GM23338 (cell line): ENCODE results near the gene SPP1.

Experiments used
- EZH2 ChIP-seq: fragments of 200-600 bp; sonication (generic); IDR thresholded peaks from one replicate; pipeline ENCODE4 v1.8.0; 2017; ENCODE audit warnings: antibody characterized with exemption, mild to moderate bottlenecking, low read depth; ENCODE audit not compliant: unreplicated experiment
- EZH2phosphoT487 ChIP-seq: fragments of 200-600 bp; sonication (generic); IDR thresholded peaks from one replicate; pipeline ENCODE4 v1.8.1; 2018; ENCODE audit warnings: antibody characterized with exemption; ENCODE audit not compliant: unreplicated experiment
- NANOG ChIP-seq: IDR thresholded peaks from 2 replicates; pipeline ENCODE4 v1.6.1; 2016; ENCODE audit warnings: antibody characterized with exemption, borderline replicate concordance
- POLR2AphosphoS5 ChIP-seq: IDR thresholded peaks from 2 replicates; pipeline ENCODE4 v1.6.1; 2016; ENCODE audit warnings: antibody characterized with exemption, low read depth
- TF ChIP-seq, protein P1 (sequence below), 2 experiments: fragments of 200-600 bp in 1 of 2; sonication (generic) in 1 of 2; conservative IDR thresholded peaks; 2 replicates each; pipeline versions ENCODE4 v1.5.1 to v1.6.1; 2016 to 2017; ENCODE audit warnings: antibody characterized with exemption in 2 of 2, low read depth in 2 of 2, mild to moderate bottlenecking in 2 of 2, moderate library complexity in 1 of 2
- TF ChIP-seq, protein P2 (sequence below): IDR thresholded peaks from one replicate; pipeline ENCODE4 v1.6.1; 2018; ENCODE audit warnings: antibody characterized with exemption; ENCODE audit not compliant: unreplicated experiment
- TF ChIP-seq, protein P3 (sequence below): fragments of 250-450 bp; sonication (Bioruptor Pico); IDR thresholded peaks from 2 replicates; pipeline ENCODE4 v1.5.0; 2020; ENCODE audit warnings: mild to moderate bottlenecking, moderate library complexity

DNA sequence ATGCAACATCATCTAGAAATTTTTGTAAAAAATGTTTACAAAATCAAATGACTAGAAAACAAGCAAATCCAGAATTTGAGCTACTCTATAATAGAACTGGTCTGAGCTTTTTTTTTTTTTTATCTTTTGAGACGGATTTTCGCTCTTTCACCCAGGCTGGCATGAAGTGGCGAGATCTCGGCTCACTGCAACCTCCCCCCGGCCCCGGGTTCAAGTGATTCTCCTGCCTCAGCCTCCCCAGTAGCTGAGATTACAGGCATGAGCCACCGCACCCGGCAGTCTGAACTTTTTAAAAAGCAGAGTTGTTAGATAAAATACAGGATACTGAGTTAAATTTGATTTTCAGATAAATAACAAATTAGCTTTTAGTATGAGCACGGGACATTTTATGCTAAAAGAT is 11.0 kb downstream of the SPP1 start:
- TF ChIP-seq POLR2AphosphoS5: no peak
- TF ChIP-seq, protein P1, sequence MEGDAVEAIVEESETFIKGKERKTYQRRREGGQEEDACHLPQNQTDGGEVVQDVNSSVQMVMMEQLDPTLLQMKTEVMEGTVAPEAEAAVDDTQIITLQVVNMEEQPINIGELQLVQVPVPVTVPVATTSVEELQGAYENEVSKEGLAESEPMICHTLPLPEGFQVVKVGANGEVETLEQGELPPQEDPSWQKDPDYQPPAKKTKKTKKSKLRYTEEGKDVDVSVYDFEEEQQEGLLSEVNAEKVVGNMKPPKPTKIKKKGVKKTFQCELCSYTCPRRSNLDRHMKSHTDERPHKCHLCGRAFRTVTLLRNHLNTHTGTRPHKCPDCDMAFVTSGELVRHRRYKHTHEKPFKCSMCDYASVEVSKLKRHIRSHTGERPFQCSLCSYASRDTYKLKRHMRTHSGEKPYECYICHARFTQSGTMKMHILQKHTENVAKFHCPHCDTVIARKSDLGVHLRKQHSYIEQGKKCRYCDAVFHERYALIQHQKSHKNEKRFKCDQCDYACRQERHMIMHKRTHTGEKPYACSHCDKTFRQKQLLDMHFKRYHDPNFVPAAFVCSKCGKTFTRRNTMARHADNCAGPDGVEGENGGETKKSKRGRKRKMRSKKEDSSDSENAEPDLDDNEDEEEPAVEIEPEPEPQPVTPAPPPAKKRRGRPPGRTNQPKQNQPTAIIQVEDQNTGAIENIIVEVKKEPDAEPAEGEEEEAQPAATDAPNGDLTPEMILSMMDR (conservative IDR thresholded peaks at IDR 0.05; ENCODE audit: low read depth in 2 of 2): no peak
- no peak for TF ChIP-seq EZH2phosphoT487
- no peak for TF ChIP-seq EZH2
- TF ChIP-seq, protein P2, sequence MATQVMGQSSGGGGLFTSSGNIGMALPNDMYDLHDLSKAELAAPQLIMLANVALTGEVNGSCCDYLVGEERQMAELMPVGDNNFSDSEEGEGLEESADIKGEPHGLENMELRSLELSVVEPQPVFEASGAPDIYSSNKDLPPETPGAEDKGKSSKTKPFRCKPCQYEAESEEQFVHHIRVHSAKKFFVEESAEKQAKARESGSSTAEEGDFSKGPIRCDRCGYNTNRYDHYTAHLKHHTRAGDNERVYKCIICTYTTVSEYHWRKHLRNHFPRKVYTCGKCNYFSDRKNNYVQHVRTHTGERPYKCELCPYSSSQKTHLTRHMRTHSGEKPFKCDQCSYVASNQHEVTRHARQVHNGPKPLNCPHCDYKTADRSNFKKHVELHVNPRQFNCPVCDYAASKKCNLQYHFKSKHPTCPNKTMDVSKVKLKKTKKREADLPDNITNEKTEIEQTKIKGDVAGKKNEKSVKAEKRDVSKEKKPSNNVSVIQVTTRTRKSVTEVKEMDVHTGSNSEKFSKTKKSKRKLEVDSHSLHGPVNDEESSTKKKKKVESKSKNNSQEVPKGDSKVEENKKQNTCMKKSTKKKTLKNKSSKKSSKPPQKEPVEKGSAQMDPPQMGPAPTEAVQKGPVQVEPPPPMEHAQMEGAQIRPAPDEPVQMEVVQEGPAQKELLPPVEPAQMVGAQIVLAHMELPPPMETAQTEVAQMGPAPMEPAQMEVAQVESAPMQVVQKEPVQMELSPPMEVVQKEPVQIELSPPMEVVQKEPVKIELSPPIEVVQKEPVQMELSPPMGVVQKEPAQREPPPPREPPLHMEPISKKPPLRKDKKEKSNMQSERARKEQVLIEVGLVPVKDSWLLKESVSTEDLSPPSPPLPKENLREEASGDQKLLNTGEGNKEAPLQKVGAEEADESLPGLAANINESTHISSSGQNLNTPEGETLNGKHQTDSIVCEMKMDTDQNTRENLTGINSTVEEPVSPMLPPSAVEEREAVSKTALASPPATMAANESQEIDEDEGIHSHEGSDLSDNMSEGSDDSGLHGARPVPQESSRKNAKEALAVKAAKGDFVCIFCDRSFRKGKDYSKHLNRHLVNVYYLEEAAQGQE: no peak
- no peak for TF ChIP-seq NANOG
- TF ChIP-seq, protein P3, sequence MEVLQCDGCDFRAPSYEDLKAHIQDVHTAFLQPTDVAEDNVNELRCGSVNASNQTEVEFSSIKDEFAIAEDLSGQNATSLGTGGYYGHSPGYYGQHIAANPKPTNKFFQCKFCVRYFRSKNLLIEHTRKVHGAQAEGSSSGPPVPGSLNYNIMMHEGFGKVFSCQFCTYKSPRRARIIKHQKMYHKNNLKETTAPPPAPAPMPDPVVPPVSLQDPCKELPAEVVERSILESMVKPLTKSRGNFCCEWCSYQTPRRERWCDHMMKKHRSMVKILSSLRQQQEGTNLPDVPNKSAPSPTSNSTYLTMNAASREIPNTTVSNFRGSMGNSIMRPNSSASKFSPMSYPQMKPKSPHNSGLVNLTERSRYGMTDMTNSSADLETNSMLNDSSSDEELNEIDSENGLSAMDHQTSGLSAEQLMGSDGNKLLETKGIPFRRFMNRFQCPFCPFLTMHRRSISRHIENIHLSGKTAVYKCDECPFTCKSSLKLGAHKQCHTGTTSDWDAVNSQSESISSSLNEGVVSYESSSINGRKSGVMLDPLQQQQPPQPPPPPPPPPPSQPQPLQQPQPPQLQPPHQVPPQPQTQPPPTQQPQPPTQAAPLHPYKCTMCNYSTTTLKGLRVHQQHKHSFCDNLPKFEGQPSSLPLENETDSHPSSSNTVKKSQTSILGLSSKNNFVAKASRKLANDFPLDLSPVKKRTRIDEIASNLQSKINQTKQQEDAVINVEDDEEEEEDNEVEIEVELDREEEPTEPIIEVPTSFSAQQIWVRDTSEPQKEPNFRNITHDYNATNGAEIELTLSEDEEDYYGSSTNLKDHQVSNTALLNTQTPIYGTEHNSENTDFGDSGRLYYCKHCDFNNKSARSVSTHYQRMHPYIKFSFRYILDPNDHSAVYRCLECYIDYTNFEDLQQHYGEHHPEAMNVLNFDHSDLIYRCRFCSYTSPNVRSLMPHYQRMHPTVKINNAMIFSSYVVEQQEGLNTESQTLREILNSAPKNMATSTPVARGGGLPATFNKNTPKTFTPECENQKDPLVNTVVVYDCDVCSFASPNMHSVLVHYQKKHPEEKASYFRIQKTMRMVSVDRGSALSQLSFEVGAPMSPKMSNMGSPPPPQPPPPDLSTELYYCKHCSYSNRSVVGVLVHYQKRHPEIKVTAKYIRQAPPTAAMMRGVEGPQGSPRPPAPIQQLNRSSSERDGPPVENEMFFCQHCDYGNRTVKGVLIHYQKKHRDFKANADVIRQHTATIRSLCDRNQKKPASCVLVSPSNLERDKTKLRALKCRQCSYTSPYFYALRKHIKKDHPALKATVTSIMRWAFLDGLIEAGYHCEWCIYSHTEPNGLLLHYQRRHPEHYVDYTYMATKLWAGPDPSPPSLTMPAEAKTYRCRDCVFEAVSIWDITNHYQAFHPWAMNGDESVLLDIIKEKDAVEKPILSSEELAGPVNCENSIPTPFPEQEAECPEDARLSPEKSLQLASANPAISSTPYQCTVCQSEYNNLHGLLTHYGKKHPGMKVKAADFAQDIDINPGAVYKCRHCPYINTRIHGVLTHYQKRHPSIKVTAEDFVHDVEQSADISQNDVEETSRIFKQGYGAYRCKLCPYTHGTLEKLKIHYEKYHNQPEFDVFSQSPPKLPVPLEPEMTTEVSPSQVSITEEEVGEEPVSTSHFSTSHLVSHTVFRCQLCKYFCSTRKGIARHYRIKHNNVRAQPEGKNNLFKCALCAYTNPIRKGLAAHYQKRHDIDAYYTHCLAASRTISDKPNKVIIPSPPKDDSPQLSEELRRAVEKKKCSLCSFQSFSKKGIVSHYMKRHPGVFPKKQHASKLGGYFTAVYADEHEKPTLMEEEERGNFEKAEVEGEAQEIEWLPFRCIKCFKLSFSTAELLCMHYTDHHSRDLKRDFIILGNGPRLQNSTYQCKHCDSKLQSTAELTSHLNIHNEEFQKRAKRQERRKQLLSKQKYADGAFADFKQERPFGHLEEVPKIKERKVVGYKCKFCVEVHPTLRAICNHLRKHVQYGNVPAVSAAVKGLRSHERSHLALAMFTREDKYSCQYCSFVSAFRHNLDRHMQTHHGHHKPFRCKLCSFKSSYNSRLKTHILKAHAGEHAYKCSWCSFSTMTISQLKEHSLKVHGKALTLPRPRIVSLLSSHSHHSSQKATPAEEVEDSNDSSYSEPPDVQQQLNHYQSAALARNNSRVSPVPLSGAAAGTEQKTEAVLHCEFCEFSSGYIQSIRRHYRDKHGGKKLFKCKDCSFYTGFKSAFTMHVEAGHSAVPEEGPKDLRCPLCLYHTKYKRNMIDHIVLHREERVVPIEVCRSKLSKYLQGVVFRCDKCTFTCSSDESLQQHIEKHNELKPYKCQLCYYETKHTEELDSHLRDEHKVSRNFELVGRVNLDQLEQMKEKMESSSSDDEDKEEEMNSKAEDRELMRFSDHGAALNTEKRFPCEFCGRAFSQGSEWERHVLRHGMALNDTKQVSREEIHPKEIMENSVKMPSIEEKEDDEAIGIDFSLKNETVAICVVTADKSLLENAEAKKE: no peak
